ENCODE data around the gene KIF25.
"Not testable (repeated sequence)": the region's sequence is repeated elsewhere in the genome, so short reads cannot be mapped to it uniquely, and the experiment has no call there.

Gene KIF25

GRCh38 chr6:167976116-167976657 lies 21.3 kb upstream of the KIF25 start:
- not testable (repeated sequence) for DNase-seq

- DNase-seq: no peak
Measured at GRCh38 chr6:167976708-167977107, 20.8 kb upstream of the KIF25 start.

- DNase-seq: no peak
Measured at GRCh38 chr6:167977717-167978467, 19.6 kb upstream of the KIF25 start.

DNA sequence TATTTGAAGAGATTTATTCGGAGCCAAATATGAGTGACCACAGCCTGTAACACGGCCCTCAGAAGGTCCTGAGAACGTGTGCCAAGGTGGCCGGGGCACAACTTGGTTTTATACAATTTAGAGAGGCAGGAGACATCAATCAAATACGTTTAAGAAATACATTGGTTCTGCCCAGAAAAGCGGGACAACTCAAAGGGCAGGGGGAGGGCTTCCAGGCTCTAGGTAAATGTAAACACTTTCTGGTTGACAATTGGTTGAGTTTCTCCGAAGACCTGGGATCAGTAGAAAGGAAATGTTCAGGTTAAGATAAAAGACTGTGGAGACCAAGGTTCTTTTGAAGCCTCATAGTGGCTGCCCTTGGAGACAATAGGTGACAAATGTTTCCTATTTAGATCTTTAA lies 18.9 kb upstream of the KIF25 start:
- DNase-seq: no peak

GRCh38 chr6:167979436-167980139 lies 17.9 kb upstream of the KIF25 start:
- no peak for DNase-seq

DNA sequence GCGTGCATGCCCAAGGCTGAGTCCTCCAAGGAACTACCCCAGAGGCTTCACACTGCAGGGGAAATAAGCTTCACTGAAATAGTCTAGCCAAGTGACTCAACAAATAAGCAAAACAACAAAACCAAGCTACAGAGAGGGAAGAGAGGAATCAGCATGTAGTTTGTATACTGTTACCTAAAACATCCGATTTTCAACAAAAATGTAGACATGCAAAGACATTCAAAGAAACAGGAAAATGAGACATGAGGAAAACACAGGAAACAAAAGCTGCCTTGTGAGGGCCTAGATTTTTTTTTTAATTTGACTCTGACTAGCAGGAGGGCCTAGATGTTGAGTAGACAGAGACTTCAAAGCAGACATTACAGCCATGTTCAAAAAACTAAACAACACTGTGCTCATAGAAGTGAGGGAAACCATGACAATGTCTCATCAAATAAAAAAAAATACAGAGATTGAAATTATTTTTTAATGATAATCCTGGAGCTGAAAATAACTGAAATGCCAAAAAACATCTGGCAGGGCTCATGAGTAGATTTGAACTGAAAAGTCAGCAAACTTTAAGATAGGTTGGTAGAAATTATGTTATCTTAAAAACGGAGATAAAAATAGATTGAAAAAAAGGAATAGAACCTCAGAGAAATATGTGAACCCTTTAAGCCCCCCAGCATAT lies 16.4 kb upstream of the KIF25 start:
- no peak for DNase-seq

DNA sequence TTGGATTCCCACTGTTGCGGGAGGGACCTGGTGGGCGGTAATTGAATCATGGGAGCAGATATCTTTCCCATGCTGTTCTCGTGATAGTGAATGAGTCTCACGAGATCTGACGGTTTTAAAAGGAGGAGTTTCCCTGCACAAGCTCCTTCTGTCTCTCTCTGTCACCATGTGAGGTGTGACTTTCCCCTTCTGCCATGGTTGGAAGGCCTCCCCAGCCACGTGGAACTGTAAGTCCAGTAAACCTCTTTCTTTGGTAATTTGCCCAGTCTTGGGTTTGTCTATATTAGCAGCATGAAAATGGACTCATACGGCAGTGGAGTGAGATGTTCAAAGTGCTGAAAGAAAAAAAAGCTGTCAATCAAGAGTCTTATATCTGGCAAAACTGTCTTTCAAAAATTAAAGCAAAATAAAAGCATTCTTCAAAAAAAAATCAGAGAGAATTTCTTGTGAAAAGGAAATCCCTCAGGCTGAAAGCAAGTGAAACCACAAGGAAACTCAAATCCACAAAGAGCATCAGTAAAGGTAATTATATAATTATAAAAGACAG lies 15.5 kb upstream of the KIF25 start:
- no peak for DNase-seq

GRCh38 chr6:167984144-167984719 lies 13.2 kb upstream of the KIF25 start:
- no peak for DNase-seq

GRCh38 chr6:167984876-167985604 lies 12.4 kb upstream of the KIF25 start:
- DNase-seq: no peak

DNA sequence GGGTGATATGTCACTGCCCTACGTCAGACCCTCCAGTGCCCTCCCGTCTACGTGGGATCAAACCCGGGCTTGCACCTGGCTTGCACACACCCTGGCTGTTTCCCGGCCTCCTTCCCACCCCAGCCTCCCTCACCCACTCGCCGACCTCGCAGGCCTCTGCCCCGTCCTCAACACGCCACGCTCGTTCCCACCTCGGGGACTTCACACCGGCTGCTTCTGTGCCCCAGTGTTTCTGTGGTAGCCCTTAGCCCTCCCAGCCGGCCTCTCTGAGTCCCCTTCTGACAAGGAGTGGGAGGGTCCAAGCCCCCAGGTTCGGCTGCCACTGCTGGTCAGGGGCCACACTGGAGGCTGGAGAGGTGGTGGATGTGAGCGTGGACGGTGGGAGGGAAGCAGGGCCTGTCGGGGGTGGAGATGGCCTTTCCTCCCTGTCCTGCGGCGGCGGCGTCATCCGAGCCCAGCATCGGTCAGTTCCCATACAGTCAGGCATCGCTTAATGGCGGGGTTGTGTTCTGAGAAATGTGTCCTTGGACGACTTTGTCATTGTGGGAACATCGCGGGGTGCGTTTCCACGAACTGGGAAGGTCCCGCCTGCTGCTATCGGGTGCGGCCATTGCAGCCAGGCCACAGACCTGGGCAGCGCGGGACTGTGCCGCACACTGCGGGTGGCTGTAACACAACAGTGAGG lies 11.4 kb upstream of the KIF25 start:
- no peak for DNase-seq

- no peak for DNase-seq
Measured at GRCh38 chr6:167987396-167988153, 9.9 kb upstream of the KIF25 start.

GRCh38 chr6:167988154-167988495 lies 9.3 kb upstream of the KIF25 start:
- DNase-seq: no peak

- DNase-seq: no peak
Measured at GRCh38 chr6:167988945-167989841, 8.3 kb upstream of the KIF25 start.

DNA sequence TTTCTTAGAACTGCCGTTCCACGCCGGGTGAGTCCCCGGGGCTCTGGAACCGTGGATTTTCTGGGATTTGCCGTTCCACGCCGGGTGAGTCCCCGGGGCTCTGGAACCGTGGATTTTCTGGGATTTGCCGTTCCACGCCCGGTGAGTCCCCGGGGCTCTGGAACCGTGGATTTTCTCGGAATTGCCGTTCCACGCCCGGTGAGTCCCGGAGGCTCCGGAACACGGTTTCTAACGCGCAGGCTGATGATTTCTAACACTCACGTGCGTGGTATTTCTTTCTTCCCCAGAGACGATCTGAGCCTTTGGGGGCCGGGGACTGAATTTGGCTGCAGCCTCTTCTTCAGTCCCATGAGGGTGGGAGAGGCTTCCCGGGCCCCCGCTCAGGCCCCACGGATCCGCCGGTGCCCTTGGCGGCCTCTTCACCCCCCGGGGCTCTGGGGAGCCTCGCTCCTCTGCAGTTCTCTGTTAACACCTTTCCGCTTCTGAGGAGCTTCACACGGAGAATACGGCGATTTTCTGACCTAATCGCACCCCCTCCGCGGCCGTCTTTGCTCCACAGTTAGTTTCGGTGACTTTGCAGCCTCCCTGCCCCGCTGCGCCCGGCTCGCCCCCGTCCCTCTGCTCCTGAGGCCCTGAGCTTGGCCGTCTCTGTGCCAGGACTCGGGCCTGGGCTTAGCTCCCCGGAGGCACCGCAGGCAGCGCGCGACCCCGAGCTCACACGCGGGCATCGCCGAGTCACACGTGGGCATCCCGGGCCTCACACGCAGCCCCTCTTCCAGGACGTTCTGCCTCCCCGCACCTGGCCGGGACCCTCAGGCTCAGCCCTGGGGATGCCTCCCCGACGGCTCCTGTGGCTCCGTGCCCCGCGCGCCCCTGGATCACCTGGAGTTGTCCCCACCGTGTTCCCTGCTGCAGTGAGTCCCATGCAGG lies 7.2 kb upstream of the KIF25 start:
- no peak for DNase-seq

DNA sequence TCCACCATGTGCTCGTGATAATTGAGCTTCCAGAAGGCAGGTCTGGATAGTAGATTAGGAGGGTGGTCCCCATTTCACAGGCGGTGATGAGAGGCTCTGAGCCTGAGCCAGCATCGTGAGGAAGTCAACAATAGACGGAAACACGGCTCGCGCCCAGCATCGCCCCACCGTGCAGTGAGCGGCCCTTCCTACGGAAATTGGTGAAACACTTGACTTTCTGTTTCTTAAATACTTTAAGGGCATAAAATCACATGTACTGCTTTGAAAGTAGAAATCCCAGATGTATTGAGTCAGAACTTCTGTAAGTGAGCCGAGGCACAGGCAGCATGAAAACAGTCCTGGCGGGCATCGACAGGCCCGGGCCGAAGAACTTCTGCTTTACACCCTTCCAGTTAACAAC lies 4.3 kb upstream of the KIF25 start:
- no peak for DNase-seq

DNA sequence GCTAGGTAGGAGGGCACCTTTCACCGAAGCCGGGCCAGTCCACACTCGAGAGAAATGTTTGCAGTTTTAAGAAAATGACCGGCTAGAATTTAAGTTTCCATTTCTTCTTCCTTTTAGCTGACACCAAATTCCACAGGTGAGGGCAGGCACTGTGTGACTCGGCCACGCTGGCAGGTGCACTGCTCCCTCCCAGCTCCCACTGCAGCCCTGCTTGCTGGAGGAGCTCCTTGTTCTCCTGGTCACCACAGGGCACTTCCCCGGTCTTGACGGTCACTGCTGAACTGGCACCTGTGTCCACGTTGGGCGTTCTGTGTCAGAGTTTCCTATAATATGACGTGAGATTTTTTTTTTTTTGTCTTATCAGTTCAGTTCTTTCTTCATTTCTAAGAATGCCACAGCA lies 3.6 kb upstream of the KIF25 start:
- no peak for DNase-seq

- no peak for DNase-seq
Measured at GRCh38 chr6:167995302-167995701, 2.2 kb upstream of the KIF25 start.

DNA sequence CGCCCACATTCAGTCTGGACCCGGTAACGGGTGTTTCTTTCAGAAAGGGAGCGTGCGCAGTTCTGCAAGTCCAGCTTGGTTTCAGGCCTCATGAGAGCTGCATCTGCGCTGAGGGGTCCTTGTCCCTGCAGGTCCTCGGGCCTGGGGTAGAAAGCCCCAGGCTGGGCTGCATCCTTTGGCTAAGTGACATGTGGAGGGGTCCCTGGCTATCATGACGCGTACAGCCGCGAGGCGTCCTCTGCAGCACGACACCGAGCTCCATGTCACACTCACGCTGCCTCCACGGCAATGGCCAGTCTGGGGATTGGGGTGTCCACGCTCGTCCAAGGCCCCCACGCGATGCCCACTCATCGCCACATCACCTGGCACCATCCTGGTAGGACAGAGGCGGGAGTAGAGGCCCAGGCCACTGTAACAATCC lies 1.7 kb upstream of the KIF25 start:
- no peak for DNase-seq
